HEK293T (cell line): ENCODE data around the gene C3orf22.

ENCODE experiments used
- CTCF ChIA-PET: fragments of 350-600 bp; formaldehyde crosslinking; extraction: SDS; loops from one replicate; lab custom pipeline; 2021; ENCODE audit warnings: antibody characterized with exemption, inconsistent platforms; lab: Yijun Ruan, JAX
- POLR2A ChIA-PET: fragments of 350-600 bp; formaldehyde crosslinking; extraction: SDS; loops from one replicate; lab custom pipeline; 2020; ENCODE audit warnings: antibody characterized with exemption, inconsistent platforms; lab: Yijun Ruan, JAX
- DNase-seq: peaks from one replicate; pipeline ENCODE4 v3.0.0; 2012; ENCODE audit warnings: mixed read lengths; ENCODE audit errors: extremely low spot score
- ARNT ChIP-seq: fragments of 450-650 bp; IDR thresholded peaks from 2 replicates; pipeline ENCODE4 v1.6.1; 2017; ENCODE audit warnings: mild to moderate bottlenecking
- BHLHE40 ChIP-seq: fragments of 450-650 bp; IDR thresholded peaks from 2 replicates; pipeline ENCODE4 v1.6.1; 2016; ENCODE audit warnings: mild to moderate bottlenecking, moderate library complexity, borderline replicate concordance
- CTBP1 ChIP-seq: fragments of 450-650 bp; IDR thresholded peaks from 2 replicates; pipeline ENCODE4 v1.6.1; 2016; ENCODE audit warnings: borderline replicate concordance
- ELF4 ChIP-seq: fragments of 450-650 bp; IDR thresholded peaks from 2 replicates; pipeline ENCODE4 v1.6.1; 2017; ENCODE audit warnings: antibody characterized with exemption
- FOXA1 ChIP-seq: fragments of 450-650 bp; IDR thresholded peaks from 2 replicates; pipeline ENCODE4 v1.6.1; 2016; ENCODE audit warnings: mild to moderate bottlenecking
- FOXK2 ChIP-seq: fragments of 450-650 bp; IDR thresholded peaks from 2 replicates; pipeline ENCODE4 v1.6.1; 2016; ENCODE audit warnings: mild to moderate bottlenecking
- FOXM1 ChIP-seq: fragments of 450-650 bp; IDR thresholded peaks from 2 replicates; pipeline ENCODE4 v1.6.1; 2017; ENCODE audit warnings: mild to moderate bottlenecking, borderline replicate concordance
- HDGF ChIP-seq: fragments of 450-650 bp; IDR thresholded peaks from 2 replicates; pipeline ENCODE4 v1.6.1; 2017; ENCODE audit warnings: antibody characterized with exemption, borderline replicate concordance
- L3MBTL2 ChIP-seq: fragments of 450-650 bp; conservative IDR thresholded peaks from 2 replicates; pipeline ENCODE4 v1.6.1; 2016; ENCODE audit warnings: mild to moderate bottlenecking
- LEF1 ChIP-seq: fragments of 450-650 bp; IDR thresholded peaks from 2 replicates; pipeline ENCODE4 v1.6.1; 2017; ENCODE audit warnings: mild to moderate bottlenecking, borderline replicate concordance
- NFRKB ChIP-seq: fragments of 450-650 bp; IDR thresholded peaks from 2 replicates; pipeline ENCODE4 v1.6.1; 2016; ENCODE audit warnings: mild to moderate bottlenecking, moderate library complexity
- PKNOX1 ChIP-seq: fragments of 450-650 bp; IDR thresholded peaks from 2 replicates; pipeline ENCODE4 v1.6.1; 2016
- SP1 ChIP-seq: fragments of 450-650 bp; IDR thresholded peaks from 2 replicates; pipeline ENCODE4 v1.6.1; 2017
- SUZ12 ChIP-seq: fragments of 450-650 bp; IDR thresholded peaks from 2 replicates; pipeline ENCODE4 v1.6.1; 2016; ENCODE audit warnings: mild to moderate bottlenecking
- TARDBP ChIP-seq: fragments of 450-650 bp; IDR thresholded peaks from 2 replicates; pipeline ENCODE4 v1.6.1; 2016
- ZNF384 ChIP-seq: fragments of 450-650 bp; IDR thresholded peaks from 2 replicates; pipeline ENCODE4 v1.6.1; 2016

C3orf22 gene

GRCh38 chr3:126544596-126545281 is 14.0 kb downstream of the C3orf22 start:
- TF ChIP-seq L3MBTL2 (no peak), ARNT (no peak), ELF4 (no peak), HDGF (no peak), FOXM1 (no peak), TARDBP (no peak), CTBP1 (no peak), FOXA1 (no peak), SUZ12 (no peak), FOXK2 (no peak), LEF1 (no peak), ZNF384 (no peak), SP1 (no peak), BHLHE40 (no peak), PKNOX1 (no peak), NFRKB (no peak)
- ChIA-PET CTCF (no interaction called here), POLR2A (no interaction called here)

GRCh38 chr3:126543457-126544061 is 15.2 kb downstream of the C3orf22 start:
- POLR2A ChIA-PET, result no interaction called here
- no peak for DNase-seq
- CTCF ChIA-PET, result interaction anchor here (0.7 kb wide), 1 partner anchor 29 kb away, joined by 3 read pairs; no protein-coding TSS in a partner anchor
- TF ChIP-seq SUZ12, result no peak
- TF ChIP-seq HDGF, result no peak
- no peak for TF ChIP-seq FOXK2
- TF ChIP-seq SP1, result no peak
- TF ChIP-seq ZNF384, result no peak
- no peak for TF ChIP-seq NFRKB
- TF ChIP-seq TARDBP, result no peak
- no peak for TF ChIP-seq LEF1
- TF ChIP-seq ARNT, result no peak
- TF ChIP-seq PKNOX1, result no peak
- TF ChIP-seq BHLHE40, result no peak
- TF ChIP-seq ELF4, result no peak
- TF ChIP-seq FOXM1, result no peak
- TF ChIP-seq L3MBTL2, result no peak
- TF ChIP-seq FOXA1, result no peak
- TF ChIP-seq CTBP1, result no peak

More at GRCh38 chr3:126544596-126545281, 14.0 kb downstream of the C3orf22 start:
- DNase-seq, result no peak

- DNase-seq, result no peak
- ChIA-PET POLR2A (no interaction called here), CTCF (interaction anchor here (0.7 kb wide), 1 partner anchor 30 kb away, joined by 3 read pairs; no protein-coding TSS in a partner anchor)
- TF ChIP-seq SUZ12 (no peak), PKNOX1 (no peak), TARDBP (no peak), FOXK2 (no peak), HDGF (no peak), BHLHE40 (no peak), CTBP1 (no peak), ARNT (no peak)
Observed at GRCh38 chr3:126542340-126543241, 16.1 kb downstream of the C3orf22 start.

- ChIA-PET POLR2A (no interaction called here), CTCF (no interaction called here)
- TF ChIP-seq SP1, result no peak
- TF ChIP-seq ELF4, result no peak
- TF ChIP-seq NFRKB, result no peak
- TF ChIP-seq ARNT, result no peak
- TF ChIP-seq FOXK2, result no peak
- no peak for TF ChIP-seq SUZ12
- no peak for TF ChIP-seq ZNF384
- TF ChIP-seq CTBP1, result no peak
- no peak for TF ChIP-seq FOXM1
- no peak for TF ChIP-seq BHLHE40
- TF ChIP-seq LEF1, result no peak
- TF ChIP-seq HDGF, result no peak
- DNase-seq, result no peak
Observed at GRCh38 chr3:126541628-126542339, 16.9 kb downstream of the C3orf22 start.
